Raji (cell line): ENCODE measurements around the gene TCF7L1.

ENCODE experiments used
- POLR2A ChIP-seq: IDR thresholded peaks from 2 replicates; pipeline ENCODE4 v1.6.1; 2011; ENCODE audit warnings: low read depth, low read length, control low read depth; ENCODE audit not compliant: insufficient read depth

Gene TCF7L1

DNA sequence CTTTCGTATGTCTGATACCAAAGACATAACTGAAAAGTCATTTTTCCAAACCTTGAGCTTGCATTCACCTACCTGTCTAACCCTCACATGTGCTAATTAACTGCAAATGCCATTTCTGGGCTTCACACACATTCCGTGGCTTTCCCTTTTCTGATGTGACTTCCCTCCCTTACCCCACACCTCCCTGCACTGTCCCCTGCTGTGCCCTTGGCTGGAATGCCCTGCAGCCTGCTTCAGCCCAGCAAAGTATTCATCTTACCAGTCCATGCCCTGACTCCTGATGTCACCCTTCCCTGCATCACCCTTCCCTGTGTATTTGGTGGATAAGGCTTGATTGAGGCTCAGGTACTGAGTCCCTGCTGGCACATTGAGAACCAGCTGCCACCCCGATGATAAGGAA lies 209.0 kb downstream of the TCF7L1 start:
- no peak for TF ChIP-seq POLR2A

DNA sequence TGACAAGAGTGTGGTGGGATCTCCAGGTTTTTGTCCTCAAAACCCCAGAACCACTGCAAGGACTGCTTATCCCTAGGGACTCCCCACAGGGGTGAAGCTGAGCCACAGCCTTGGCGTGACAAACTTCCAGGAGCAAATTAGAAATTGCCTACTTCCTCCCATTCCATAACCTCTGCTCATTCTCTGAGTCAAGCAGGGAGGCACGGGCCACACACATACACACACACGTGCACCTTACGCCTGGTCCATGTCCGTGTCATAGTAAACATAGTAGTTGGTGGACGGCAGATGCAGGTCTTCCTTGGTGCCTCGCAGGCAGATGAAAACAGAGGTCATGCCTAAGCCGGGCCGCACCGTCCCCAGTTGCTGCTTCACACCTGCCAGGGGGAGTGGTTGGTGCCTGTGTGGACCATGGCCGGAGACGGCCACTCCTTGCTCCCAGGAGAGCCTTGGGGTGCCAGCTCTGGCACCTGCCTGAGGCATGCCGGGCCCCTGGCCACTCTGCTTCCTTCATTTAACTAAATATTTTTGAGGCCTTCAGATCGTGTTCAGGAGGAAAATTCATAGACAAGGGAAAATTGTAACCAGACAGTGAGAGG lies 211.3 kb downstream of the TCF7L1 start:
- TF ChIP-seq POLR2A, result no peak

DNA sequence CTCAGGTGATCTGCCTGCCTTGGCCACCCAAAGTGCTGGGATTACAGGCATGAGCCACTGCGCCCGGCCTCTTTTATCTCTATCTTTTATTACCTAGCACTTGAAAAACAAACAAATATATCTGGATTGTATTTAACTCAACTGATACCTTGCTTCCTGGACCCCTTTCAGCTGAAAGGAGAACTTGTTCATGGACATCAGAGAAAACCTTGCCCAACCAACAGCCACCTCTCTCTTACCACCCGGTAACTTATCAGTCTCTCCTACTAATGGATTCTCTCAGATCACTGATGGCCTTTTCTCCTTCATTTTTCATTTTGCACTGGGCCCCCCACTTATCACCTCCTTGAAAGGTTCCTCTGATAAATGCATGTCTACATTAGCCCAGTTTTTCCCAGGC lies 214.4 kb downstream of the TCF7L1 start:
- no peak for TF ChIP-seq POLR2A

DNA sequence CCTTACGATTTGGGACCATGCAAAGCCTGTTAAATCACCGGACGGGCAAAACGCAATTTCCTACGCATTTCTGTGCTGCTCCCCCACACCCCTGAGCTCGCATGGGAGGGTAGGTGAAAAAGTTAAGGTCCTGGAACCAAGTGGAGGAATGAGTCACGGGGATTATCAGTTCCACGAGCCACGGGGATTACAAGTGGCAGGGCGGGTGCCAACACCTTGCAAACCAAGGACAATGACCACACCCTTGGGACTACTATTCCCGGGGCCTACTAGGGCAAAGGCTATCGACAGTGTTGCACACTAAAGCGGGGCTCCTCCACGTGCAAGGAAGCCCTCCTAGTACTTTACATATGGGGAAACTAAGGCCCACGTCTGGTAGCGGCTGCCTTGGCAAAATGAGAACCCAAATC lies 220.7 kb downstream of the TCF7L1 start:
- TF ChIP-seq POLR2A, result no peak

DNA sequence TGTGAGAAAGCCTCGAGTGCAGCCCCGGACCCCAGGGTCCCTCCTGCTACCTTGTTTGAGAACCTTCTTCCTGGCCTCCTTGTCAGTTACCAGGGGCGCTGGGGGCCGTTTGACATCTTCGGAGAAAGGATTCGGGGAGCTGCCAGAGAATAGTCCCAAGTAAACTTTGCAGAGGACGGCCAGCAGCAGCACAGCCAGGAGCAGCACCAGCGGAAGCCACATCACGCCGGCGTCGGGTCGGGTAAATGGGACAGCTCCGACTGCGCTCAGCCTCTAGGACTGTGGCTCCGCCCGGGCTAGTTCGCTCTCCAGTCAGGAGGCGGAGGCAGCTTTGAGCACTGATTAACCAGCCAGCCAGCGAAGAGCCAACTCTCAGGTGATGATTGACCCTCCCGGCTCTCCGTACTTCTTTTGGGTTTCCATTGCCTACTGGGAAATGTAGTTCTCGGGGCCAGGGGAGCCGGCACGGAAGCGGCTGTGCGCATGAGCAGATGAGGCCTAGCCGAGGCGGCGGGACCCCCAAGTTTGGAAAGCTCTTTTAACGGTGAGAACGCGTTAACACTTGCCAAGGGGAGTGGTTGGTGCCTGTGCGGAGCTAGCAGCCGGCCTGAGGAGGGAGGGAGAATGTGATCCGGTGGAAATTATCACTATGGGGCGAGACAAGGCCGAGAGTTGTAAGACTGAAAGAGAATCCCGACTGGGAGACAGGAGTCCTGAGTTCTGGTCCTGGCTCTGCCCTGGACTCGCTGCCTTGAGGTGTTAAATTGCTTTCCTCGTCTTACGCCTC lies 221.3 kb downstream of the TCF7L1 start, which contains the start of the genes ELMOD3 and RETSAT:
Gene ELMOD3, plus strand, starts transcription at position 484 of the 787 bp plus-strand sequence. CDS start 2,430 bp downstream, outside the sequence.
Gene RETSAT, minus strand, starts transcription at position 243 of the 787 bp plus-strand sequence. Its CDS starts 21 bp downstream, at position 222.
- TF ChIP-seq POLR2A, result peak; percentile 99

DNA sequence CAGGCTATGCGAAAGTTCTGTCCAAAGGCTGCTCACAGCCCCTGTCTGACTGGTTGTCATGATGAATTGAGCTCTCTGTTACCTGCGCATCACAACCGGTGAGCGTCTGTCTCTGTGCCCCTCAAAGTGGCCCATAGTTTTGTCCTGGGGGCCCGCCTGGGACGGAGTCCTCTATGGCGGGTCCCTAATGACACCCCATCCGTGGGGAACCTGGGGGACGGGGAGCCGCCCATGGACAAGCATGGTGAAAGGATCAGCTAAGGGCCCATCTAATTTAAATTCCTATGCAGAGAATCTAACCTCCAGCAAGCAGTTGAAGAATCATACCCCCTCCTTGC lies 221.8 kb downstream of the TCF7L1 start:
- TF ChIP-seq POLR2A, result no peak

DNA sequence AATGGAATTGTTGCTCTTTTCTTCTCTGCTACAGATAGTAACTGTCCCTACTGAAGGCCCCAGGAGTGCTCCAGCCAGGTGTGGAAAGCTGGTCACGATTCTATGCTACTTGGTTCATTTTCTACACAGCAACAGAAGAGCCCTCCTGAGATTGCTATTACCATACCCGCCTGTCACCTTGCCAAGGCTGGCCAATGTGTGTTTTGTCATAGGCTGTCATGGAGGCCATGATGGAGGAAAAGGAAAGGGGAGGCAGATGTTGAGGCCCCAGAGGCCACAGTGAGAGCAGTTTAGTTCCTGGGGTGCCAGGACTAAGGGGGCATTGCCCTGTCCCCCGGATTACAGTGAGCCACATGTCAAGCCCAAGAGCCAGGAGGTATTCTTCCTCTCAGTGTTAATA lies 222.3 kb downstream of the TCF7L1 start:
- TF ChIP-seq POLR2A, result no peak

DNA sequence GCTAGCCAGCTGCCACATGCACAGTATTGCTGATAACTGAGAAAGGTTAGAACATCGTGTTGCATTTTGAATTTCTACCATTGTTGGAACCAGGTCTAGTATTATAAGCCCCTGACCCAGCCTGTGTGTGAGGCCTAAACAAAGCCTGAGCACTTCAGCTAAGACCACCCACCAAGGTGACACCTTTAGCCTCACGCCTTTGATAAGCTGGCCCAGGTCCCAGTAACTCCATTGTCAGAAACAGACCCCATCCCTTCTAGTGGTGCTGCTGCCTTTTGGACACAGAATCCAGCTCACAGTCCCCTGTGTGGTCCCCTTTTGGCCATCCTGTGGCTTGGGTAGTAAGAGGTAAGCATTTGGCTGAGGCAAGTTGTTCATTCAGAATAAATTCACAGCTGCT lies 223.0 kb downstream of the TCF7L1 start:
- no peak for TF ChIP-seq POLR2A

DNA sequence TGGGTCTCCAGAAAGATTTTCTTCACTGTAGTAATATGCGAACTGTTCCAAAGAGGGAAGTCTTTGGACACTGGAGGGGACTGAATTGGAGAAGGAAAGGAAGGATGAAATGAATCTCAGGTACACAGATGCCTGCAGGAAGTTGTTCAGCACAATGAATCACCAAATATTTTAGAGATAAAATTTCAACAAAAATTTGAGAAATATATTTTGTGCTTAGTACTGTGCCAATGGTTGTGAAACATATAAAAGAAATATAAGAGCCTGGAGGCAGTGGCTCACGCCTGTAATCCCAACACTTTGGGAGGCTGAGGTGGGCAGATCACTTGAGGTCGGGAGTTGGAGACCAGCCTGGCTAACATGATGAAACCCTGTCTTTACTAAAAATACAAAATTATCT lies 224.5 kb downstream of the TCF7L1 start:
- TF ChIP-seq POLR2A, result no peak
